ENCODE results near the gene OR9A2.
A peak's percentile ranks its signal among the peaks of the same experiment; 100 is the strongest.
"Not testable (repeated sequence)": the region's sequence is repeated elsewhere in the genome, so short reads cannot be mapped to it uniquely, and the experiment has no call there.

The OR9A2 gene

GRCh38 chr7:143018931-143019330 is 8.0 kb downstream of the OR9A2 start:
- no peak for DNase-seq (ENCODE audit: low spot score)

GRCh38 chr7:143016996-143017395 is 9.9 kb downstream of the OR9A2 start:
- no peak for DNase-seq (ENCODE audit: low spot score)

GRCh38 chr7:143015926-143016490 is 10.9 kb downstream of the OR9A2 start:
- no peak for DNase-seq (ENCODE audit: low spot score)

- DNase-seq (ENCODE audit: low spot score) = no peak
Observed at GRCh38 chr7:143015084-143015483, 11.8 kb downstream of the OR9A2 start.

GRCh38 chr7:143013893-143014292 is 13.0 kb downstream of the OR9A2 start:
- DNase-seq (ENCODE audit: low spot score) = peak; percentile 34

GRCh38 chr7:143013473-143013872 is 13.5 kb downstream of the OR9A2 start:
- no peak for DNase-seq (ENCODE audit: low spot score)

- no peak for DNase-seq (ENCODE audit: low spot score)
Observed at GRCh38 chr7:143012409-143012808, 14.5 kb downstream of the OR9A2 start.

GRCh38 chr7:143012001-143012400 is 14.9 kb downstream of the OR9A2 start:
- no peak for DNase-seq (ENCODE audit: low spot score)

GRCh38 chr7:143008007-143008901 is 18.7 kb downstream of the OR9A2 start:
- DNase-seq (ENCODE audit: low spot score) = peak; percentile 60

- no peak for DNase-seq (ENCODE audit: low spot score)
Observed at GRCh38 chr7:143005632-143006260, 21.2 kb downstream of the OR9A2 start.

- DNase-seq (ENCODE audit: low spot score) = peak; percentile 32
Observed at GRCh38 chr7:143003393-143004051, 23.4 kb downstream of the OR9A2 start.

GRCh38 chr7:143002898-143003297 is 24.0 kb downstream of the OR9A2 start:
- no peak for DNase-seq (ENCODE audit: low spot score)

- no peak for DNase-seq (ENCODE audit: low spot score)
Observed at GRCh38 chr7:143002106-143002505, 24.8 kb downstream of the OR9A2 start.

GRCh38 chr7:143000648-143001047 is 26.3 kb downstream of the OR9A2 start:
- no peak for DNase-seq (ENCODE audit: low spot score)

- no peak for DNase-seq (ENCODE audit: low spot score)
Observed at GRCh38 chr7:142999793-143000192, 27.1 kb downstream of the OR9A2 start.

GRCh38 chr7:142998966-142999365 is 28.0 kb downstream of the OR9A2 start:
- DNase-seq (ENCODE audit: low spot score) = no peak

- no peak for DNase-seq (ENCODE audit: low spot score)
Observed at GRCh38 chr7:142997456-142997989, 29.4 kb downstream of the OR9A2 start.

- DNase-seq (ENCODE audit: low spot score) = no peak
Observed at GRCh38 chr7:142992427-142992826, 34.5 kb downstream of the OR9A2 start.

- DNase-seq (ENCODE audit: low spot score) = no peak
Observed at GRCh38 chr7:142984297-142984696, 42.6 kb downstream of the OR9A2 start.

GRCh38 chr7:142983825-142984224 is 43.1 kb downstream of the OR9A2 start:
- DNase-seq (ENCODE audit: low spot score) = no peak

GRCh38 chr7:142978402-142978801 is 48.5 kb downstream of the OR9A2 start:
- not testable (repeated sequence) for DNase-seq (ENCODE audit: low spot score)
